Measurements from ENCODE around the gene GDF2.

GDF2 gene

DNA sequence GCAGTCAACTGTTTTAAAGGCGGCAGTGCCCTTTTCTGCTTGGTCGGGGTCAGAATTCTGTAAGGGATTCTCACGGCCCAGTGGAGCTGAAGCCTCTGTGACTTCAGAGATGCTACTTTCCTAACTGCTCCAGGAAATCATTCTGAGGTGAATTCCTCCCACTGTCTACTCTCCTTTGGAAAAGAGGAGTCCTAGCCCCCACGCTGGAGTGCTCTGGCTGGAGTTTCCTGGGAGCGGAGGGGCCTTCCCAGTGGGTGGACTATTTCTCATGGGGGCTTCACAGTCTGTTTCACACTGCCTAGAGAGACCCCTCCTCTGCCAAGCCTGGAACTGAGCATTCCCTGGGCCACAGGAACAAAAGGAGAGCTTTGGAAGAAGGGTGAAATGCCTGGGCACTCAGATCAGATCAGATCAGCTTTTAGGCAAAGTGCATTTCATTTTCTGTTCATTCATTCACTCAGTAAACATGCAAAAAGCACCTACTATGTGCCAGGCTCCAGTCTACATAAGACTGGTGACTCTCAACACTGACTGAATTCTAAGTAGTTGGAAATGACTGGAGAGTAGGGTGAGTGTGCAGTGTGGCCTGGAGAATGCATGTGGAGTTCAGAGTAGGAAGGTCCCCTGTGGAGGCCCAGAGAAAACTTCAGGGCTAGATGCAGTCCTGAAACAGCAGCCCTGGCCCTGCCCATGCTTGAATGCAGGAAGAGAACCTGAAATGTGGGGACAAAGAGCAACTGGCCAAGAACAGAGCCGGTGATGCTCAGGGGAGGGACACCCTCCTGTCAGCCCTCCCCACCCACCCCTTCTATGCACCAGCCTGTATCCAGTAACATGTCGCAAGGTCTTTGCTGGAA is 49.6 kb downstream of the GDF2 start:
- DNase-seq, result no peak

DNA sequence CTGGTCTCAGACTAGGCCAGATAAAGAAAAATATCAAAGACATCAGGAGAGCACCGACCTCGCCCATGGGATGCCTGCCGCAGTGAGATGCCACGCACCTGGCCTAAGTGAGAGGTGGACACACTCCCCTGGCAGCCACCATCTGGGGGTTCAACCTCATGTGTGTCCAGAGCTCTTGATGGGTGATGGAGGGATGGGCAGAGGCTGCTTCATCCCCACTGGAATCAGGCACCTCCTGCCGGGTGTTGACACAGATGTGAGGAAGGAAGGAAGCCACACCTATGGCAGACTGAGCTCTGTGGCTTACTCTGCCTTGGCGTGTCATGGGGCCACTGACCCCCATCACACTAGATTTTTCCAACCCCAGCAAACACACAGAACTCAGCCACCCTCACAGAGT is 50.5 kb downstream of the GDF2 start:
- DNase-seq, result no peak

DNA sequence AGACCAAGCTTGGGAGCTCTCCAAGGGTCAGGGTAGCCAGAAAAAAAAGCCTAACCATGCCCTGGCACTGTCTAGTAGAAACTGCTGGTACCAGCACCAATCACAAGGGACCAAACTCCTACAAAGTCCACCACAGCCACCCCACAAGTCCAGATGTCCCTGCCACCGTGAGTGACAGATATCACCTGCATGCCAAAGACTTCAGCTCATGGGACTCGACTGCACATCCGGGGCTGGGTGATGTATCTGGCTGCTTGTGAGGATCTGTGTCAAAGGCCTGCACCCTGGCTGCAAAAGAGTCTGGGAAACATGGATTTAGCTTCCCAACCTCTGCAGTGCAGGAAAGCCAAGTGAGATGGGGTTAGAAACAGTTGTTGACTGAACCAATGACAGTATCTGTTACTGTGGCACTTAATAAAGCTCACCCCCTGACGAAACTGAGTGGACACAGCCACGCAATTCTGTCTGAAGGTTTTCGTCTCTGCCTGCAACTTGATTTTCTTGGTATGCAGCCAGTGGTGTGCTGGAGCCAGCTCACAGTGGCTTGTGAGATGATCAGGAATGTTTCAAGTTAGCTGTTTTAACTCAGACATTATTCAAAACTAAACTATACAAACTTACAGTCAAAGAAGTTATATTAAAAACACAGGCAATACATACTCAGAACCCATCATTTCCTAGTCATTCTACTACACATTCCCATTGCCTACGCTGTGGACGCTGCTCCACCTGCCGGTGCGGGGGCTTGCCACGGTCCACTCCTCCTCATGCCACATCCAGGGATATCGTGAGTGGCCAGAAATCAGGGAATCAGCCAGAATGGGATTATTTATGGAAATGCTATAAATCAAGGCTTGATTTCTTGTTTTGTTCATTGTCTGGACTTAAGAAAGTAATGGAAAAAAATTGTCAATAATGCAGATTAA is 52.6 kb downstream of the GDF2 start:
- DNase-seq, result no peak

DNA sequence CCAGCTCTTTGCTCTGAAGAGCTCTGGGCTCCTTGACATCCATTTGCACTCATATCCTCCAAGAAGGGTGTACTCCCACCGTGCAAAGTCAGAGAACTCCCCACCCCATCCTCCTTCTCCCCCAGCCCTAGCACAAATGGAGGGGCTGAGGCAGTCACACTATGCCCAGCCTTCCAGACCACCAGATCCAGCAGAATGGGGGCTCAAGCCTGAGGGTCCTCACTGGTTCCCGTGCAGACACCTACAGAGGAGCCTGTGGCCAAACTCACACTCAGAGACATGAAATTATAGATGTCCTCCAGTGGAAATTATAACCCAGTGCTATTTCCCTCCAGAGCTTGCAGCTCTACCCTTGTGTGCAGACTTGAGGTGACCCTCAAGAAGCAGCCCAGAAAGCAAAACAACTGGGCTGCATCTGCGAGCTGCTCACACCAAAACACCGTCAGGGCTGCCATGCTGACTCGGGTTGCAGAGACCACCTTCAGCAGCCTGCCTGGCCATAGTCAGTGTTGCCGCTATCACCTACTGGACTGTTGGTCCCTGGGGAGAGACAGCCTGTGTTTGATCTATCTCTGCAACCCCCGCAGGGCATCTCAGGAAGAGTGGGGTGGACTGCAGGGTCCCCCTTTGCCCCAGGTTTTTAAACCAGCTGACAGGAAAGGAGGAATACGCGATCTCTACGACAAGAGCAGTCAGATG is 54.4 kb downstream of the GDF2 start:
- no peak for DNase-seq

All from effector CD4-positive, alpha-beta T cell (primary cell).